Amygdala (tissue), 56 donors: ENCODE data around the gene EEF2.

Source experiments
- DNase-seq, 56 donors: peaks; one replicate each; lab custom pipeline; 2025; lab: John Stamatoyannopoulos, UW

The EEF2 gene

GRCh38 chr19:3986260-3987041 lies 1.2 kb upstream of the EEF2 start:
- DNase-seq = peak in 33 of 56 donors; percentile 8 to 79 (median 39)

GRCh38 chr19:3985643-3986259 lies 488 bp upstream of the EEF2 start:
- no peak for DNase-seq

GRCh38 chr19:3984584-3984907 lies 717 bp downstream of the EEF2 start:
- no peak for DNase-seq

- DNase-seq = peak in 2 of 56 donors; percentile 4 to 13
Observed at GRCh38 chr19:3983936-3984583, 1.2 kb downstream of the EEF2 start.

- no peak for DNase-seq
Observed at GRCh38 chr19:3983542-3983914, 1.7 kb downstream of the EEF2 start.

GRCh38 chr19:3982701-3983541 lies 2.3 kb downstream of the EEF2 start:
- DNase-seq = no peak

GRCh38 chr19:3981736-3982681 lies 3.3 kb downstream of the EEF2 start:
- DNase-seq = no peak

- no peak for DNase-seq
Observed at GRCh38 chr19:3981373-3981735, 3.9 kb downstream of the EEF2 start.

- DNase-seq = no peak
Observed at GRCh38 chr19:3980353-3981251, 4.7 kb downstream of the EEF2 start.

- DNase-seq = no peak
Observed at GRCh38 chr19:3979674-3980352, 5.5 kb downstream of the EEF2 start.

- no peak for DNase-seq
Observed at GRCh38 chr19:3979289-3979673, 6.0 kb downstream of the EEF2 start.

- no peak for DNase-seq
Observed at GRCh38 chr19:3978145-3978544, 7.1 kb downstream of the EEF2 start.

- no peak for DNase-seq
Observed at GRCh38 chr19:3977242-3978143, 7.8 kb downstream of the EEF2 start.

GRCh38 chr19:3976495-3977241 lies 8.6 kb downstream of the EEF2 start:
- DNase-seq = no peak

- DNase-seq = no peak
Observed at GRCh38 chr19:3975637-3976087, 9.6 kb downstream of the EEF2 start.

GRCh38 chr19:3975144-3975543 lies 10.1 kb downstream of the EEF2 start:
- DNase-seq = no peak
